Left colon (tissue), 2 donors: ENCODE results near the gene POLR2J. TPM values are rescaled to one million over a fixed set of nuclear protein-coding genes. Genes with fewer than 3 reads are reported as not detected.

Experiments
- ATAC-seq: fragments of 200-7000 bp; cut with Tn5 transposase; one replicate; pipeline ENCODE4 v1.9.1; 2020; ENCODE audit warnings: mild to moderate bottlenecking, moderate library complexity
- DNase-seq, 2 donors: peaks; one replicate each; pipeline ENCODE4 v3.0.0-alpha.2; 2020
- intact Hi-C, 2 donors: fragments of 100-400 bp; cut with DNase I in 1 of 2; cut with micrococcal nuclease in 1 of 2; formaldehyde crosslinking; loops; one replicate each; pipeline versions ENCODE4 v1.11.2 to v1.14.0; 2022; cut with DNase I, micrococcal nuclease
- microRNA-seq, 2 donors: library from miRNA; unstranded; fragments of <30 nt; microRNA quantifications; one replicate each; pipeline versions ENCODE4 v1.1.0 to v1.2.0, GENCODE V29; 2020
- total RNA-seq, 2 donors: library from RNA; stranded (reverse); fragmentation: NEBNext Ultra II Directional; extraction: Animal tissue kit (Norgen Biotek cat#: 25700); gene quantifications; one replicate each; pipeline ENCODE4 v1.2.1, GENCODE V29; 2021
- donor health status: DM: no; HTN: no; CAD: no.
- donor health status: DM: yes; HTN: yes; CAD: no.

The POLR2J gene
- total RNA-seq, 2 donors from 2014 or later: 49.4 to 50.9 TPM

- DNase-seq (peak; percentile 55 to 69), ATAC-seq (peak; percentile 40)
- intact Hi-C loops: no loop called here
Measured at GRCh38 chr7:102426268-102427018, 52.3 kb downstream of the POLR2J start.

DNA sequence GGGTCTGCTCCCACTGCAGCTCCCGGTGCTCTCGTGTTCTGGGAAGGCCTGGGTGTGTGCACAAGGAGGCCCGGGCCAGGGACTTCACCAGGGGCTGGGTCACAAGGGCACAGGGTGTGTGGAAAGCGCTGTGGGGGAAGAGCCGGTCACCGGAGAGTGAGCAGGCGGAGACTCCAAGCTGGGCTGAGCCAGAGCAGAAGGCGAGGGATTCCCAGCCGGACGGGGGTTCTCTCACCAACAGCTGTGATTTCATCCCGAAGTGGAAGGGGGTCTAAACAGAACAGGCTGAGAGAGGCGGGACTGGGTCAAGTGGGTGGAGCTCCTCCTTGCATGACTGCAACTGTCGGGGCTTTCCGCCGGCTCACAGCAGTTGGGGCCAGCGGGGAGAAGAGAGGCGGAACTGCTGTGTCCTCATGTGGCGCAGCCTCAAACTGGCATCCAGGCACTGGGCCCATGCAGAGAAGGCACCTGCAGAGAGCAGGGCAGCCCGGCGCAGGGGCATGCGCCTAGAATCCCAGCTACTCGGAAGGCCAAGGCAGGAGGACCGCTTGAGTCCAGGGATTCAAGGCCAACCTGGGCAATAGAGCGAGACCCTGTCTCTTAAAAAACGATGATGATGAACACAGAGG, 53.0 kb downstream of the POLR2J start:
- peak; percentile 71 to 80 for DNase-seq
- intact Hi-C loops: no loop called here
- ATAC-seq: peak; percentile 60

- DNase-seq (peak in 1 of 2 donors; percentile 38), ATAC-seq (no peak)
- intact Hi-C loops: no loop called here
Measured at GRCh38 chr7:102424787-102425218, 53.9 kb downstream of the POLR2J start.

DNA sequence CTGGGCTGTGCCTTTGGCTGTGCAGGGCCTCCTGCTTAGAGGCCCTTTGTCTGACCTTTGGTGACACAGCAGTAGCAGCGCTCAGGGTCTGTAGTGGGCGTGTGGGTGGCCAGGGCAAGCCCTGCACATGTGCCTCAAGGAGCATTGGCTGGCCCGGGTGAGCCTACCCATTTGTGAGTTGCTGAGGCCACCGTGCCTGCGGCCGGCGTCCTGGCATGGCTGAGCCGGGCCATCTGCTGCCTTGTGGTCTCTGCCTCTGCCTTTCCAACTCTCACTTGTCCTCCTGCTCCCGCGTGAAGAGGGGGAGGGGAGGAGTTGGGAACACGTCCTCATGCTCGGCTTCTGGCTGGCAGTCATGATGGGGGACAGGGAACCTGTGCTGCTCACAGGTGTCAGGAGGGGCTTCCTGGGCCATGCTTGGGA, 54.6 kb downstream of the POLR2J start:
- DNase-seq (no peak), ATAC-seq (no peak)
- intact Hi-C loops: no loop called here

Small RNAs within 50 kb of the gene (microRNA-seq; reads per million reads assigned to microRNA genes)
- 0 to 1.4 reads per million in 2 donors for gene MIR4467
- gene MIR5090: 0 to 4.8 reads per million in 2 donors

Other genes with a start within 250 kb of the POLR2J start
- gene SH2B2, start 192.1 kb downstream of the POLR2J start, total RNA-seq: 1 to 10 TPM; 3.2 to 3.3 TPM
- gene SPDYE6, start 122.5 kb downstream of the POLR2J start, total RNA-seq: not detected
- gene PRKRIP1, start 82.6 kb downstream of the POLR2J start, total RNA-seq: 10 to 100 TPM; 16.0 to 18.8 TPM
- 1 to 10 TPM; 4.2 to 6.8 TPM for gene ORAI2, start 45.3 kb downstream of the POLR2J start, total RNA-seq
- 1 to 10 TPM; 9.5 to 9.9 TPM for gene ALKBH4, start 14.1 kb downstream of the POLR2J start, total RNA-seq
- 10 to 100 TPM; 12.6 to 15.2 TPM for gene LRWD1, start 13.9 kb downstream of the POLR2J start, total RNA-seq
- gene RASA4B, start 38.9 kb upstream of the POLR2J start, total RNA-seq: 10 to 100 TPM; 13.4 to 22.5 TPM
- 10 to 100 TPM; 13.4 to 20.7 TPM for gene UPK3BL2, start 64.8 kb upstream of the POLR2J start, total RNA-seq
- gene SPDYE2, start 72.3 kb upstream of the POLR2J start, total RNA-seq: not detected
- 10 to 100 TPM; 24.1 to 27.1 TPM for gene POLR2J3, start 93.7 kb upstream of the POLR2J start, total RNA-seq
- 10 to 100 TPM; 16.7 to 31.9 TPM for gene RASA4, start 137.8 kb upstream of the POLR2J start, total RNA-seq
- gene UPK3BL1, start 163.9 kb upstream of the POLR2J start, total RNA-seq: 10 to 100 TPM in 1 of 2 donors, 1 to 10 TPM in 1; 6.3 to 27.5 TPM
- gene SPDYE2B, start 171.4 kb upstream of the POLR2J start, total RNA-seq: not detected
- gene POLR2J2, start 192.7 kb upstream of the POLR2J start, total RNA-seq: 10 to 100 TPM in 1 of 2 donors, 1 to 10 TPM in 1; 7.9 to 11.9 TPM